DLD1 (cell line): Measurements from ENCODE around the gene PDE11A.

Experiments
- in situ Hi-C: cut with HindIII; loops from 2 replicates; pipeline ENCODE4 v1.10.0; 2017; ENCODE audit warnings: low sequenced_read_pairs

PDE11A gene

GRCh38 chr2:177641331-177641730 lies 431.2 kb downstream of the PDE11A start:
- in situ Hi-C loops = no loop called here

DNA sequence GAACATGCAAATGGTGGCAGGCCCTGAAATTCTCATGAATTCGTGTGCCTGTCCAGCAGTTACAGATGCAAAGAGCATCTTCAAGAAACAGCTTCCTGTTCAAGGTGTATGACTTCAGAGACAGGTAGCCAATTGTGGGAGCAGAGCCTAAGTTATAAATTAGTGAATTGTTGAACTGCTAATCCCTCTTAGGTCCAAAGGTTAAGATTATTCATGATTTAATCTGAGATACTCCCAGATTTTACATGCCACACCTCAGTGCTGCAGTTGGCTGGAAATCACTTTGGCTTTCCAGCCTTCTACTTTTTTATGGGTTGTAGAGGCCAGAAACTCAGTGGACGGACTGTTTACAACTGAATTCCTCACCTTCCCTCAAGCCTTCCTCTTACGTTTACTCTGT lies 432.2 kb downstream of the PDE11A start:
- in situ Hi-C loops = no loop called here

DNA sequence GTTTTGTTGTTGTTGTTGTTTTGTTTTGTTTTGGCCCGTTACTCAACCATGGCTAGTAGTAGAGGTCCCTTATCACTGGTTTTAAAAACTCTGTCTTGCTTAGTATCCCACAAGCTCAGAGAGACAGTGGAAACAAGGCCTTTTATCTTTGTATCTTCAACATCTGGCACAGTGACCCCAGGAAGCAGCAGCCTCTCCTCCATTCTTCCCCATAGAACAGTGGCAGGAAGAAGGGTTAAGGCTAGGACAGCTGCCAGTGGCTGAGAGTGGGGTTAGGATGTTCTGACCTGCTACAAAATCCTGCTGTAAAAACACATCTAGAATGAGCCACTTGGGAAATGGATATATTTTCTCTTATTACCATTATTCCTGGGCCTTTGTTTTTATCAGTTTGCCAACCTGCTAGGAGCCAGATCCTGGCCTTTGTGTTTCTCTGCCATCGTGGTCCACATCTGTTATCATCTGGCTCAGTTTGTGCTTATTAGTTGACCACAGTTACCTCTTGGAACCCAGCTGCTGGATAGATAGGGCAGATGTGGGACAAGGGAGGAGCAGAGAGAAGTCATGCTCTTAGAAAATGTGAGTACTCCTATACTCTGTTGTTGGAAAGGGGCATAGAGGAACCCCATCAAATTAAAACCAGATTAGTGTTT lies 433.2 kb downstream of the PDE11A start:
- in situ Hi-C loops = no loop called here

- in situ Hi-C loops = no loop called here
Observed at GRCh38 chr2:177638507-177638906, 434.1 kb downstream of the PDE11A start.

DNA sequence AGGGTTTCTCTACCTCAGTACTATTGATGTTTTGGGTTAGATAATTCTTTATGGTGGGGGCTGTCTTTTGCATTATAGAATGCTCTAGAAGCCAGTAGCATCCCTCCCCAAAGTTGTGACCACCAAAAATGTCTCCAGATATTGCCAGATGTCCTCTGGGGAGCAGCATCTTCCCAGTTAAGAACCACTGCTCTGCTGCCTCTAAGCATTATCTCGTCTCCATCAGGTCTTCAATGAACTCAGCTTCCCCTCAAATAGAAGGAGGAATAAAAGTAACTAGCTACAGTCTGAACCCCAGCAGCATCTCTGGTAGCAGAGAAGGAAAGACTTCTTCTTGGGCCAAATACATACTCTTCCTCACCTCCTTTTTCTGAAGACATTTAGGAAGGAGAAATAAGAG lies 435.9 kb downstream of the PDE11A start:
- in situ Hi-C loops = no loop called here

GRCh38 chr2:177635696-177636095 lies 436.9 kb downstream of the PDE11A start:
- in situ Hi-C loops = no loop called here

DNA sequence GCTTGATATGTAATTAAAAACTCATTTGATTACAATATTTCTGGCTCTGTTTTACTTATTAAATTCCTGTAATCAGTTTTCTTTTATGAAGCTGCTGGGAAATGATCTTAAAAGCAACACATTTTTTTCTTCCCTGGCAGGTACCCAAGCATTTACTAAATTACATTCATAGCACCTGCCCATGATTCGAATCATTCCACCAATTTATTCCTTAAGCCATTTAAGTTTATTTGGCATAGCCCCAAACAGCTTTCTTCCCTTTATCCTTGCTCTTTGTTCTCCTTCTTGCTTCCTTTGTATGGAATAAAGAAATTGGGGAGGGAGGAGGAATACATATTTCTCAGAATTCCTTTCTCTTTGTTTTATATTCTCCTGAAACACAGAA lies 438.7 kb downstream of the PDE11A start:
- in situ Hi-C loops = no loop called here

DNA sequence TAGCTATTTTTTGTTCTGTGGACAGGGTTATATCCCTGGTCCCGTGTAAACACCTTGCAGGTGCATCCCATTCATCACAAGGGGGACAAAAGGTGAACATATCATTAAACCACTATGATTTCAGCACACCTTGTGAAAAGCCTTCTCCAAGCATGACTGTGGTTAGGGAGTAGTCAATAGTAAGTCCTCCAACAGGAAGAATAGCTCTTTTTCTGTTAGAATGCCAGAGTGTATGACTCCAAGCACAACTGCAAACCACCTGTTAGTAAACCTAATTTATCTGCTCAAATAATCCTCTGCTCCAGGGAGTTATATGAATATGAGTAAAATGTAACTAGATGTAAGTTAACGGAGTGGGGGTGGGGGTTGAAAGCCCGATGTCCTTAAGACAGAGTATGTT lies 439.5 kb downstream of the PDE11A start:
- in situ Hi-C loops = no loop called here

- in situ Hi-C loops = no loop called here
Observed at GRCh38 chr2:177631680-177632079, 440.9 kb downstream of the PDE11A start.

- in situ Hi-C loops = no loop called here
Observed at GRCh38 chr2:177629357-177630024, 443.1 kb downstream of the PDE11A start.

DNA sequence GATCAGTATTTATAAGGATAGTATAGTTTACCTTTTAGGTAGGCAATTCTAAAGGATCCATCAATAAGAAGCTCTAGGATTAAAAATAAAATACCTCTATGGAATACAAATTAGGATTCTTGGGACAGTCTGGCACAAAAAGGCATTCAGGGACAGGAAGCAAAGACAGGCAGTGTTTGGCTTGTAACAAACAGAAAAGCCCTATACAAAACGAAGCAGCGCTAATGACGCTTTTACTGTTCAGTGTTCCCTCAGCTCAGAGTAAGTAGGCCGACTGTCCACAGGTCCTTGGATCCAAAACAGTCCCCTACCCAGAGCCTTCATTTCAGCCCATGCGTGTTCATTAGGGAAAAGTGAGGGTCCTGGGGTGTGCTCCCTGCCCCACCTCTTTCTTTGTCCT lies 443.7 kb downstream of the PDE11A start:
- in situ Hi-C loops = no loop called here

GRCh38 chr2:177625744-177626650 lies 446.6 kb downstream of the PDE11A start:
- in situ Hi-C loops = no loop called here

DNA sequence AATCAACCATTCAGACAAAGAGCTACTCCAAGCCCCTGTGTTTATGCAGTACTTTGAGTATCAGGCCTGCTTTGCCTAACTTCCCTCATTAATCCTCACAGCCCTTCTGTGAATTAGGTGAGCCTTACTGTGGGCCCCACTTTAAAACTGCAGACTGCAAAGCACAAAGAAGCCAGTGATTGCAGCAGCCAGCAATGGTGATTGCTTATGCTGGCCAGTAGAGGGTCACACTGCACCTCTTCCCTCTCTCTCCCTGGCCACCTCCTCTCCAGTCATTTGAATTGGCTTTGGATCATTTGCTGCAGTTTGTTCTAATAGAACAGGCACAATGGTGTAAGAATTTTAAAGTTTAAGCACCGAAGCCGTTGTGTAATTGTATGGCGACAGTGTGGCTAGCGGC lies 450.1 kb downstream of the PDE11A start:
- in situ Hi-C loops = loop anchor here (25.0 kb wide), 1 partner anchor 460 kb away; no protein-coding TSS in a partner anchor

- in situ Hi-C loops = loop anchor here (25.0 kb wide), 1 partner anchor 458 kb away; no protein-coding TSS in a partner anchor
Observed at GRCh38 chr2:177619986-177620385, 452.6 kb downstream of the PDE11A start.

GRCh38 chr2:177619461-177619860 lies 453.1 kb downstream of the PDE11A start:
- in situ Hi-C loops = loop anchor here (25.0 kb wide), 1 partner anchor 457 kb away; no protein-coding TSS in a partner anchor

DNA sequence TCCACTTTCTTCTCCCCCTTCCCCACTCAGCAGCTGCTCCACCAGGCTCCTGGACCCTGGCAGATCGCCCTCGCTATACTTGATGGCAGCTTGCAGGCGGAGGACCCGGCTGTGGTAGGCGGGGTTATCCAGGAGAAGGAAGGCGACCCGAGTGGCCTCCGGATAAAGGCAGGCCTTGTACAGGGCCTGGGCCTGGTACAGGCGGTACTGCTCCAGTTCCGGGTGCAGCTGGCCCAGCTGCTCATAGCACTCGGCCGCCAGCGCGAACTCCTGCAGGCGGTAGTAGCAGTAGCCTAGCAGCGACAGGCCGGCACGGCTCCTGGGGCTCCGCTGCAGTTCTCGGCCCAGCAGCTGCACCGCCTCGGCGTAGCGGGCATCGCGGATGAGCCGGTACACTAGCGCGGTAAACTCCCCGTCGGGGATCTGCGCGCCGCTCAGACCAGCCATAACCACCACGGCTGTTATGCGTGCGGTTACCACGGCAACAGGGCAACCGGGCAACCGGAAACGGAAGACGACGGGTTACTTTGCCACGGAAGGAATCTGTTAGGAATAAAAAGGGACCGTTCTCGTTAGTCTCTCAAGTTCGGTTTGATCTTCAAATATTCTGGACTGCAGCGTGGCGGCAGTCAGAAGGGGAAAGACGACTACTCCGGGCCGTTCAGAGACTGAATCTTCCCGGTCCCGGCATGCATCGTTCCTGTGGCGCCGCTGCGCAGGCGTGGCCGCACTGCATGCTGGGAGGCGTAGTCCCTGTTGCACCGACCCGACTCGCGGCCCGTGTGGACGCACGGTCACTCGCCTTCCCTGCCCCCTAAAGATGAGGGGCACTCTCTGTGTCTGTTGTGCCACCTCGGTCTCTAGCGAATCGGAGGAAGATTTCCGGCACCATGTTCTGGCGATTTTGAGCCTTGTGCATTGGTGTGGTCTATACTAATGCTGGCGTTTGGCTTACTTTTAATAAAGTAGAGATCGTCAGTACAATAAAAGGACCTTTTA lies 454.0 kb downstream of the PDE11A start:
- in situ Hi-C loops = loop anchor here (25.0 kb wide), 1 partner anchor 456 kb away; no protein-coding TSS in a partner anchor

DNA sequence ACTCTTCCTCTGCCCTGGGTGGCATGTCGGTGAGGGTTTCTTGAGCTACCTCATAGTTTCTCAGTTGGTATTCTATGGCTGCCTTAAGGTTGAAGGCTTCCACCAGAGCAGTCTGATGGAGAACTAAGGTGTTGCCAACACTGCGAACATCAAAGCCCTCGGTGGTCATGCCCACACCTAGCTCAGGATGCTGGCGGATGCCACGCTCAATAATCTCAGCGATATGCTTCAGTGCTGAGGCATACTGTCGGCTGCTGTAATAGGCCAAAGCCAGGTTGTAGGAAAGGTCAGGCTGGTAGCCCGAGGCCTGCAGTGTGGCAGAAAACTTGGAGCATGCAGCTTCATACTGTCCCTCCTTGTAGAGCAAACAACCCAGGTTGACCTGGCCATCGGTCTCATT lies 454.7 kb downstream of the PDE11A start:
- in situ Hi-C loops = loop anchor here (25.0 kb wide), 1 partner anchor 456 kb away; no protein-coding TSS in a partner anchor

GRCh38 chr2:177616731-177617130 lies 455.8 kb downstream of the PDE11A start:
- in situ Hi-C loops = loop anchor here (25.0 kb wide), 1 partner anchor 454 kb away; no protein-coding TSS in a partner anchor

GRCh38 chr2:177616066-177616465 lies 456.5 kb downstream of the PDE11A start:
- in situ Hi-C loops = loop anchor here (25.0 kb wide), 1 partner anchor 454 kb away; no protein-coding TSS in a partner anchor

- in situ Hi-C loops = loop anchor here (25.0 kb wide), 1 partner anchor 450 kb away; no protein-coding TSS in a partner anchor
Observed at GRCh38 chr2:177612659-177613058, 459.9 kb downstream of the PDE11A start.
